DOHH2 (cell line): ENCODE measurements around the gene ZSCAN2.
"Not testable (repeated sequence)": the region's sequence is repeated elsewhere in the genome, so short reads cannot be mapped to it uniquely, and the experiment has no call there.

Experiments
- H3F3A ChIP-seq: fragments of 200-600 bp; sonication (generic), shearing (Covaris generic); 2 replicates; pipeline ENCODE4 v1.6.0; 2016; ENCODE audit warnings: antibody characterized with exemption, mild to moderate bottlenecking; ENCODE audit not compliant: control insufficient read depth, insufficient read depth
- H3K27ac ChIP-seq: fragments of 200-600 bp; sonication (generic); 2 replicates; pipeline ENCODE4 v1.5.1; 2014; ENCODE audit warnings: low read depth, mild to moderate bottlenecking, low read length, moderate library complexity
- H3K27me3 ChIP-seq: fragments of 200-600 bp; sonication (generic); 2 replicates; pipeline ENCODE4 v1.6.1; 2014; ENCODE audit warnings: mild to moderate bottlenecking, low read length, mixed read lengths; ENCODE audit not compliant: control insufficient read depth
- H3K36me3 ChIP-seq: fragments of 200-600 bp; sonication (generic); 2 replicates; pipeline ENCODE4 v1.6.1; 2014; ENCODE audit warnings: mild to moderate bottlenecking, low read length, moderate library complexity, mixed read lengths; ENCODE audit not compliant: control insufficient read depth
- H3K4me1 ChIP-seq: fragments of 200-600 bp; sonication (generic); 2 replicates; pipeline ENCODE4 v1.6.1; 2014; ENCODE audit warnings: mild to moderate bottlenecking, low read length, mixed read lengths; ENCODE audit not compliant: control insufficient read depth
- H3K4me2 ChIP-seq: fragments of 200-600 bp; sonication (generic); 2 replicates; pipeline ENCODE4 v1.6.0; 2014; ENCODE audit warnings: mild to moderate bottlenecking, low read length, moderate library complexity
- H3K4me3 ChIP-seq: fragments of 200-600 bp; sonication (generic); 2 replicates; pipeline ENCODE4 v1.5.1; 2014; ENCODE audit warnings: mild to moderate bottlenecking, low read length, mixed read lengths
- H3K79me2 ChIP-seq: fragments of 200-600 bp; sonication (generic); 2 replicates; pipeline ENCODE4 v1.6.1; 2014; ENCODE audit warnings: mild to moderate bottlenecking, low read length, mixed read lengths; ENCODE audit not compliant: control insufficient read depth
- H3K9me2 ChIP-seq: fragments of 200-600 bp; sonication (generic); replicated peaks from 2 replicates; pipeline ENCODE4 v1.6.1; 2014; ENCODE audit warnings: mild to moderate bottlenecking, low read length, mixed read lengths; ENCODE audit not compliant: control insufficient read depth
- H3K9me3 ChIP-seq: fragments of 200-600 bp; sonication (generic); 2 replicates; pipeline ENCODE4 v1.6.1; 2014; ENCODE audit warnings: antibody characterized with exemption, low read length, mixed read lengths; ENCODE audit not compliant: control insufficient read depth, insufficient read depth
- H4K20me1 ChIP-seq: fragments of 200-600 bp; sonication (generic); 2 replicates; pipeline ENCODE4 v1.6.0; 2014; ENCODE audit warnings: low read depth, mild to moderate bottlenecking, antibody characterized with exemption, low read length, moderate library complexity; ENCODE audit not compliant: control insufficient read depth, insufficient read depth
- EZH2phosphoT487 ChIP-seq: fragments of 200-600 bp; sonication (generic); IDR thresholded peaks from 2 replicates; pipeline ENCODE4 v1.6.1; 2017; ENCODE audit warnings: borderline replicate concordance, mild to moderate bottlenecking, antibody characterized with exemption, low read length, moderate library complexity, mixed read lengths
- TF ChIP-seq, protein P1 (sequence below): fragments of 200-600 bp; sonication (generic); IDR thresholded peaks from one replicate; pipeline ENCODE4 v1.5.1; 2014; ENCODE audit warnings: antibody characterized with exemption, mild to moderate bottlenecking, low read depth, low read length; ENCODE audit not compliant: poor library complexity, severe bottlenecking

Gene ZSCAN2

GRCh38 chr15:84581676-84582428 lies 19.0 kb upstream of the ZSCAN2 start:
- H3K9me3 ChIP-seq, H3K27ac ChIP-seq, H3K9me2 ChIP-seq, H3K4me2 ChIP-seq, H3K4me3 ChIP-seq, H3F3A ChIP-seq, H4K20me1 ChIP-seq, H3K79me2 ChIP-seq, H3K36me3 ChIP-seq, H3K27me3 ChIP-seq, H3K4me1 ChIP-seq: not testable (repeated sequence)

DNA sequence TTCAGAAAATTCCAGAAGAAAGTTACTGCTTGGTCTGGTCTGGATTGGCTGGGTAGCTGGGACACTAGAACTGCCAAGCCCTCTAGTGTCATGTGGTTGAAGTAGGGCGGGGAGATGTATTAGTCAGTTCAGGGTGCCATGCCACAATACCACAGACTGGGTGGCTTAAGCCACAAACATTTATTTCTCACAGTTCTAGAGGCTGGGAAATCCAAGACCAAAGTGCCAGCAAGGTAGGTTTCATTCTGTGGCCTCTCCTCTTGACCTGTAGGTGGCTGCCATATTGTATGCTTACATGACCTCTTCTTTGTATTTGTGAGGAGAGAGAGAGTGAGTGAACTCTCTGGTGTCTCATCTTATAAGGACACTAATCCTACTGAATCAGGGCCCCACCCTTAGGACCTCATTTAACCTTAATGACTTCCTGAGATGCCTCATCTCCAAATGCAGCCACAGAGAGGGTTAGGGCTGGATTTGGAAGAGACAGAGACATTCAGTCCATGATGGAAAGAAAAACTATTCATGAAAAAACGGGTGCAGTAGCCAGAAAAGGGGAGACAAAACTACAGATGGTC lies 18.1 kb upstream of the ZSCAN2 start:
- H4K20me1 ChIP-seq: no peaks in the 10 kb centered on the region
- H3F3A ChIP-seq: no peaks in the 10 kb centered on the region
- no peaks in the 10 kb centered on the region for H3K9me2 ChIP-seq
- no peak overlapping the region for H3K4me3 ChIP-seq
- peaks cover 10% of the 10 kb centered on the region; the same call in 1 of the 2 replicates for H3K27me3 ChIP-seq
- H3K36me3 ChIP-seq: no peaks in the 10 kb centered on the region
- TF ChIP-seq, protein P1, sequence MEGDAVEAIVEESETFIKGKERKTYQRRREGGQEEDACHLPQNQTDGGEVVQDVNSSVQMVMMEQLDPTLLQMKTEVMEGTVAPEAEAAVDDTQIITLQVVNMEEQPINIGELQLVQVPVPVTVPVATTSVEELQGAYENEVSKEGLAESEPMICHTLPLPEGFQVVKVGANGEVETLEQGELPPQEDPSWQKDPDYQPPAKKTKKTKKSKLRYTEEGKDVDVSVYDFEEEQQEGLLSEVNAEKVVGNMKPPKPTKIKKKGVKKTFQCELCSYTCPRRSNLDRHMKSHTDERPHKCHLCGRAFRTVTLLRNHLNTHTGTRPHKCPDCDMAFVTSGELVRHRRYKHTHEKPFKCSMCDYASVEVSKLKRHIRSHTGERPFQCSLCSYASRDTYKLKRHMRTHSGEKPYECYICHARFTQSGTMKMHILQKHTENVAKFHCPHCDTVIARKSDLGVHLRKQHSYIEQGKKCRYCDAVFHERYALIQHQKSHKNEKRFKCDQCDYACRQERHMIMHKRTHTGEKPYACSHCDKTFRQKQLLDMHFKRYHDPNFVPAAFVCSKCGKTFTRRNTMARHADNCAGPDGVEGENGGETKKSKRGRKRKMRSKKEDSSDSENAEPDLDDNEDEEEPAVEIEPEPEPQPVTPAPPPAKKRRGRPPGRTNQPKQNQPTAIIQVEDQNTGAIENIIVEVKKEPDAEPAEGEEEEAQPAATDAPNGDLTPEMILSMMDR: no peak
- no peak for TF ChIP-seq EZH2phosphoT487
- H3K4me2 ChIP-seq: no peak overlapping the region
- H3K27ac ChIP-seq: no peak overlapping the region
- H3K79me2 ChIP-seq: no peaks in the 10 kb centered on the region
- H3K4me1 ChIP-seq: peaks cover under 1% of the 10 kb centered on the region; the same call in 1 of the 2 replicates
- H3K9me3 ChIP-seq: no peaks in the 10 kb centered on the region

DNA sequence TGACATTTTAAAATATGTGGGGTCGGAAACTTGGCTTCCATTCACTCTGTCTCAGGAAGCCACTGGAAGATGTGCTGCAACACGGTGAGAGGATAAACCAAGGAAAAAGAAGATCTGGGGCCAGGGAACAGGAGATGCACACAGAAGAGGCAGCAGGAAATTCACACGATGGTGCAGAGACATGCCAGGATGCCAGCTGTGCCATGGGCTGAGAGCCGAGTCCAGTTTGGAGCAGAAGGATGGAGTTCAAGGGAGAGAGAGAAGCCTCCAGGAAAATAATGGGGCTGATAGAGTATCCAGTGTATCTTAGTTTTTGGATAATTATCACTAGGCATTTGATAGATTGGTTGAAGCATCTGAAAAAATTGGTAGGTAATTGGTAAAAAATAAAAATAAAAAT lies 16.9 kb upstream of the ZSCAN2 start:
- H3K9me3 ChIP-seq, H4K20me1 ChIP-seq, H3F3A ChIP-seq, H3K4me2 ChIP-seq, H3K79me2 ChIP-seq, H3K27ac ChIP-seq, H3K4me1 ChIP-seq, H3K36me3 ChIP-seq, H3K27me3 ChIP-seq, H3K9me2 ChIP-seq, H3K4me3 ChIP-seq: not testable (repeated sequence)

DNA sequence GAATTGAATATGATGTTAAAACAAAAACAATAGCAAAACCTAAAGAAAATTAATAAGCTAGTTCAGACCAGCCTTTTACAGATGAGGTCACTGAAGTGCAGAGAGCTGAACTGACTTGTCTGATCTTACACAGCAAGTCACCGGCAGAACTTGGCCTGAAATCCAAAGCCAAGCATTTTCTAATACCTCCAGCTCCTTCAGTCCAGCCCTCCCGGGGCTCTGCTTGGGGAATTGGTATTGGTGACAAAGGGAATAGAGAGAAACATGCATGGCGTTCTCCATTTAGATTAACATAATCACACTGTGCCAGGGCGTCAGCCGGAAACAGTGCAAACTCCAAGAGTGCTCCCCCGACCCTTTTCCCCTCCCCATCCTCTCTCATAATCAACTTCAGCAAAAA lies 14.1 kb upstream of the ZSCAN2 start:
- no peak overlapping the region for H3K4me2 ChIP-seq
- no peak for TF ChIP-seq EZH2phosphoT487
- TF ChIP-seq, protein P1: no peak
- H3K79me2 ChIP-seq: no peaks in the 10 kb centered on the region
- H3K4me3 ChIP-seq: no peak overlapping the region
- no peak overlapping the region for H3K27ac ChIP-seq
- no peaks in the 10 kb centered on the region for H3F3A ChIP-seq
- no peaks in the 10 kb centered on the region for H3K9me2 ChIP-seq
- H3K27me3 ChIP-seq: peaks cover 10% of the 10 kb centered on the region; the same call in 1 of the 2 replicates
- peaks cover 7% of the 10 kb centered on the region for H3K4me1 ChIP-seq
- H3K36me3 ChIP-seq: no peaks in the 10 kb centered on the region
- H3K9me3 ChIP-seq: no peaks in the 10 kb centered on the region
- H4K20me1 ChIP-seq: no peaks in the 10 kb centered on the region
